Stimulated activated naive CD8-positive, alpha-beta T cell treated with anti-CD3 and anti-CD28 coated beads, Interleukin-15, Interleukin-2, amounts not matched to agents 100 ng/mL and 50 ng/mL, for 24 hours (primary cell): Measurements from ENCODE around the gene GEMIN7.
A peak's percentile ranks its signal among the peaks of the same experiment; 100 is the strongest.

Experiments used
- H3K27ac Mint-ChIP-seq: one replicate; pipeline ENCODE4 v1.8.0; 2021; ENCODE audit warnings: mild to moderate bottlenecking, mixed read lengths
- H3K27me3 Mint-ChIP-seq: one replicate; pipeline ENCODE4 v1.8.0; 2021; ENCODE audit warnings: mixed read lengths
- H3K36me3 Mint-ChIP-seq: one replicate; pipeline ENCODE4 v1.8.0; 2021; ENCODE audit warnings: low read depth, mixed read lengths
- H3K4me1 Mint-ChIP-seq: one replicate; pipeline ENCODE4 v1.8.0; 2021; ENCODE audit warnings: low read depth, mixed read lengths
- H3K4me3 Mint-ChIP-seq: one replicate; pipeline ENCODE4 v1.8.0; 2021; ENCODE audit warnings: mild to moderate bottlenecking, mixed read lengths
- H3K9me3 Mint-ChIP-seq: one replicate; pipeline ENCODE4 v1.8.0; 2021; ENCODE audit warnings: mixed read lengths

The GEMIN7 gene

DNA sequence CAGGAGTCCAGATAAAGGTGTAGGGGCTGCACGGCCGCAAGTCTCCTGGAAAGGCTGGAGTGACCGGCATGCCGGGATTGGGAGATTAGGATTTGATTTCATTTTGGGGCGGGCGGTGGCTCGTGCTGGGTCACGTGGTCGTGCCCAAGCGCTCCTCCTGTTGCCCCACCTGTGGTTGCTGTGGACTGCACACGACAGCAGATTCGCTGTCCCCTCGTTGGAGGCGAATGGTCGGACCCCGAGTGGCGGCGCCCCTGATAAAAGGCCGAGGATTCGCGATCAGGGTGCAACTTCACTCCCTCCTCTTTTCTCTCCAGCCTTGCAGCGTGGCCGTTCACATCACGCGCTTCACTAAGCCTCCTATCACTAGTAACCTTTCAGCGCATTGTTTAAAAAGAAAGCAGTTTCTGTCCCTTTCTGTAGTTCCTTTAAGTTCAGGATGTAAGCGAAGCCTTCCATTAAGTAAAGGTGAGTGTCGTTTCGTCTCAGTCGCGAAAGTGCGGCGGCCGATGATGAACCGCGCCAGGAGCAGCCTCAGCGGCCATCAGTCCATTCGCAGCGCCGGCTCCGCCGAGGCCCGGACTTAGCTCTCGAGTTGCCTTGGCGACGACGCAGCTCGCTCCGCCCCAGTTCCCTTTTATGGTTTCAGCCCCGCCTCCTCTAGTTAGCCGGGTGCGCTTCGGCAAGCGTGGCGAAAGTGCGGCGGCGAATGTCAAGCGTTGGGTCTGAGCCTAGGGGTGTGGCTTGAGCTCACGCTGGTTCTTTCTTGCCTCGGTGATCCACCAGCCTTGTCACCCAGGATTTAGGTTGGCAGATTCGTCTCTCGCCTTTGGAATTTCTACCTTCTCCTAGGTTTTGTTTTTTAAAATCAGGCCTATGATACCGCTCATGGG is 12.2 kb downstream of the GEMIN7 start:
- H3K9me3 Mint-ChIP-seq = peaks cover 3% of the 10 kb centered on the region
- peaks cover 60% of the 10 kb centered on the region for H3K36me3 Mint-ChIP-seq
- H3K4me3 Mint-ChIP-seq = peak overlapping the region; percentile 94
- peak overlapping the region; percentile 92 for H3K27ac Mint-ChIP-seq
- peaks cover 64% of the 10 kb centered on the region for H3K4me1 Mint-ChIP-seq
- H3K27me3 Mint-ChIP-seq = no peaks in the 10 kb centered on the region

DNA sequence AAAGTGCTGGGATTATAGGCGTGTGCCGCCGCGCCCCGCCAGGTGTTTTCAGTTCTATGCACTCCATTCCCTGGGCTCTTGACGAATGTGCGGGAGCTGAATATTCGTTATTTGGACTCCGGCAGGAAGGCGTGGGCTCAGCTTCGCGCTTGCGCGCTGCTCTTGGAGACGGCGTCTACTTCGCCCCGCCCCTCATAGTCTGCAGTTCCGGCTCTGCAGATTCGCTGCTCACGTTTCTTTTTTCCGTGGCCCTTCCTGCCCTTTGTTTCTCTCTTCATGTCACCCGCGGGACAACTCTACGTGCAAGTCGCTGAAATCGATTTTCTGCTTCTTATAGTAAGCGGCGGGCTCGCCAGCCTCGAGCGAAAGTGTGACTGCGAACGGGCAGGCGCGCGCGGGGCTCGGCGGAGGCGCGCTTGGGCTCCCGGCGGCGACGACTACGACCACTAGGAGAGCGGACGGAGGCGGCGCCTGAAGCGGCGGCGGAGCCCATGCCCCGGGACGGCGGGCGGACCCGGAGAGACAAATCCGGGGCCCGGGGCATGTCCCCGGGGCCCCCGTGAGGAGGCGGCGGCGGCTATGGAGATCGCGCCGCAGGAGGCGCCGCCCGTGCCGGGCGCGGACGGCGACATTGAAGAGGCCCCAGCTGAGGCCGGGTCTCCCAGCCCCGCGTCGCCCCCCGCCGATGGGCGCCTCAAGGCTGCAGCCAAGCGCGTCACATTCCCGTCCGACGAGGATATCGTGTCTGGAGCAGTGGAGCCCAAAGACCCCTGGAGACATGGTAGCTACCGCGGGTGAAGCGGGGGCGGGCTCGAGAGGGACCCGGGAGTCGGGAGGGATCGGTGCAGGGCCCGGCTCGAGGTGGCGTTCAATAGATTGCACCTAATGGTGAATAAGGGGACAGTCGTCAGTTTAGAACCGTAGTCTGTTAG is 14.0 kb downstream of the GEMIN7 start, which contains the start of gene PPP1R37:
PPP1R37 (plus strand) TSS at position 433 of the 932 bp plus-strand sequence; CDS start at position 580, 147 bp downstream.
- peak within 1 kb of the TSS; percentile 99 for H3K27ac Mint-ChIP-seq
- no peaks in the 10 kb centered on the region for H3K27me3 Mint-ChIP-seq
- H3K4me3 Mint-ChIP-seq = peak within 1 kb of the TSS; percentile 94
- H3K4me1 Mint-ChIP-seq = peaks cover 66% of the 10 kb centered on the region
- H3K9me3 Mint-ChIP-seq = peaks cover 3% of the 10 kb centered on the region
- H3K36me3 Mint-ChIP-seq = peaks cover 51% of the 10 kb centered on the region

- Mint-ChIP-seq H3K4me3 (peak overlapping the region; percentile 94), H3K27me3 (no peaks in the 10 kb centered on the region), H3K9me3 (peaks cover 3% of the 10 kb centered on the region), H3K36me3 (peaks cover 48% of the 10 kb centered on the region), H3K27ac (peak overlapping the region; percentile 89), H3K4me1 (peaks cover 74% of the 10 kb centered on the region)
Observed at GRCh38 chr19:45094137-45094536, 15.1 kb downstream of the GEMIN7 start.

DNA sequence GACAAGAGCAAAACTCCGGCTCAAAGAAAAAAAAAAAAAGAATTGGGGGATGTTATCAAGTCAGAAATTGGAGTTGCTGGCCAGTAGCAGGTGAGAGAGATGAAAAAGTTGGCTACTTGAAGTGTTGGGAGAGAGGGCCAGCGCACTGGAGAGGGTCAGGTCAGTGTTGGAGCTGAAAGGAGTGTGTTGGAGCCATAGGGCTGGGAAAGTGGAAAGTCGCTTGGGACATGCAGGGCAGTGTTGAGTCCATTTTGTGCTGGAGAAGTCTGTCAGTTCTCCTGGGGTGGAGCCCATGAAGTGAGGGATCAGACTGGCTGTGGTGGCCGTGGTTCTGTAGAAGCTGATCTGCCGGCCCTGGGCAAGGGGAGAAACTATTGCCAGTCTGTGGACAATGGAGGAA is 15.6 kb downstream of the GEMIN7 start:
- peaks cover 76% of the 10 kb centered on the region for H3K4me1 Mint-ChIP-seq

GRCh38 chr19:45095496-45096413 is 16.7 kb downstream of the GEMIN7 start:
- Mint-ChIP-seq H3K36me3 (peaks cover 40% of the 10 kb centered on the region), H3K4me1 (peaks cover 77% of the 10 kb centered on the region), H3K27me3 (no peaks in the 10 kb centered on the region), H3K4me3 (no peak overlapping the region), H3K27ac (peak overlapping the region; percentile 80), H3K9me3 (peaks cover 3% of the 10 kb centered on the region)

More for the DNA sequence above, 15.6 kb downstream of the GEMIN7 start:
- peak overlapping the region; percentile 67 for H3K27ac Mint-ChIP-seq
- no peaks in the 10 kb centered on the region for H3K27me3 Mint-ChIP-seq
- H3K4me3 Mint-ChIP-seq = peak overlapping the region; percentile 94
- H3K9me3 Mint-ChIP-seq = peaks cover 3% of the 10 kb centered on the region
- H3K36me3 Mint-ChIP-seq = peaks cover 47% of the 10 kb centered on the region

DNA sequence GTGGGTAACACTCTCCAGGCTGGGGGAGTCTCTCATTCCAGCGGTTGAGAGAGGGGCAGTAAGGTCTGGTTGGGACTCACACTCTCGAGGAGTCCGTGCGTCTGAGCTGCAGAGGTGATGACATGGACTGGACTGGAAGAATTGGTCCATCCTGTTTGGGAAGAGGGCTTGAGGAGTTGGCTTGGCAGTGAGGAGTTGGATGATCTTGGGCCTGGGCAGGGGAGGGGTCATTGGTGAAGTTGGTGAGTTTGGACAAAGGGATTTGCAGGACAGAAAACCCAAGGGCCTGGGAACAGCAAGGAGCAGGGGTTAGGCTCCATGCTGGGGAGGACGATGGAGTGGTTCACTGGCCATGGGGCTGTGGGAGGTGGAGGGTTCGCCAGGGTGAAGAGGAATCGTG is 17.6 kb downstream of the GEMIN7 start:
- peaks cover 30% of the 10 kb centered on the region for H3K36me3 Mint-ChIP-seq
- peak overlapping the region; percentile 80 for H3K27ac Mint-ChIP-seq
- H3K4me3 Mint-ChIP-seq = no peak overlapping the region
- H3K27me3 Mint-ChIP-seq = no peaks in the 10 kb centered on the region
- H3K4me1 Mint-ChIP-seq = peaks cover 77% of the 10 kb centered on the region
- no peaks in the 10 kb centered on the region for H3K9me3 Mint-ChIP-seq

- peak overlapping the region; percentile 75 for H3K27ac Mint-ChIP-seq
- no peaks in the 10 kb centered on the region for H3K9me3 Mint-ChIP-seq
- peaks cover 75% of the 10 kb centered on the region for H3K4me1 Mint-ChIP-seq
- no peak overlapping the region for H3K4me3 Mint-ChIP-seq
- peaks cover 26% of the 10 kb centered on the region for H3K36me3 Mint-ChIP-seq
- no peaks in the 10 kb centered on the region for H3K27me3 Mint-ChIP-seq
Observed at GRCh38 chr19:45097450-45097775, 18.4 kb downstream of the GEMIN7 start.

DNA sequence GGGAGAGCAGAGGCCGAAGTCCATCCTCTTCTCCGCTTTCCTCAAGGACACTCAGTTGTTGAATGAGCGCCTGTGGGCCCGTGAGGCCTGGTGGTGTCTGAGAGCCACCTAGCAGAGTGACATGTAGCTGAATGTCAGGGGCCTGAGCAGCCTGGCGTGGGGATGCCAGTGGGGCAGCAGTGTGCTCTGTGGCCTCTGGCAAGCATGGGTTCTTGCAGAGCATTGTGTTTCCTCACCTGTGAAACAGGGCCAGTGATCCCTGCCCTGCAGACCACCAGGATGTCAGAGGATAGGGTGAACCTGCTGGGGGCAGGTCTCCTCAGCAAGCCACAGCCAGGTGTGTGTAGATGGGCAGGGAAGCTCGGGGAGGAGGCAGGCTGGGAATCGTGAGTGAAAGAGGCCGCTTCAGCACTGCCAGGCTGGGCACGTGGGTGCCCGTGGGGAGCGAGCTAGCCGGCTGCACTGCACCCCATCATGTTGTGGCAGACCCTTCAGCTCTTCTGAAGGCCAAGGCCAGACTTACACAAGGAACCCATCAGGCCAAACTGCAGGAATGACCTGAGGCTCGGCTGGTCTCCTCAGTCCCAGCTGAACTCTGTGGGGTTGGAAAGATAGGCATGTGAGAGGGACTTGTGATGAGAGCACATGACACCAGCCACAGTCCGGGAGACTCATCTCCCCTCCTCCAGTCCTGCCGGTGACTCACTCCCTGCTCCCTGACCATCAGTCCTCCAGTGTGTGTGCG is 18.9 kb downstream of the GEMIN7 start:
- Mint-ChIP-seq H3K27me3 (no peaks in the 10 kb centered on the region), H3K27ac (peak overlapping the region; percentile 75), H3K9me3 (no peaks in the 10 kb centered on the region), H3K4me1 (peaks cover 75% of the 10 kb centered on the region), H3K36me3 (peaks cover 26% of the 10 kb centered on the region), H3K4me3 (no peak overlapping the region)

GRCh38 chr19:45098521-45099466 is 19.7 kb downstream of the GEMIN7 start:
- Mint-ChIP-seq H3K36me3 (peaks cover 22% of the 10 kb centered on the region), H3K4me1 (peaks cover 78% of the 10 kb centered on the region), H3K27me3 (no peaks in the 10 kb centered on the region), H3K4me3 (no peak overlapping the region), H3K27ac (no peak overlapping the region), H3K9me3 (no peaks in the 10 kb centered on the region)

GRCh38 chr19:45099467-45100191 is 20.6 kb downstream of the GEMIN7 start:
- H3K27me3 Mint-ChIP-seq = no peaks in the 10 kb centered on the region
- peaks cover 78% of the 10 kb centered on the region for H3K4me1 Mint-ChIP-seq

DNA sequence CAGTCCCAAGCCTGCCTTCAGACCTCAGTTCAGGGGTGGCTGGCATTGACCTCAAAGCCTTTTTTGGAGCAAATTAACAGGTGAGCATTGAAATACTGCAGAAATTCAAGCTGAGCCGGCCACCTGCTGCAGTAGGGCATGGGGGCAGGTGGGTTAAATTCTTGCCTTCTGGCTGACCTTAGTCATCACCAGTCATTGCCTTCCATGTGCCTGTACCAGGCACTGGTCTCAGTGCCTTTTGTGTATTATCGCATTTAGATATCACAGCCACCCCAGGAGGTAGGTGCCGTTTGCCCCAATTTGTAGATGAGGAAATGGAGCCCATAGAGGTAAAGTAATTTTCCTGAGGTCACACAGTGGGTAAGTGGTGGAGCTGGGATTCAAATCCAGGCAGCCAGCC is 21.1 kb downstream of the GEMIN7 start:
- no peaks in the 10 kb centered on the region for H3K27me3 Mint-ChIP-seq
- no peak overlapping the region for H3K4me3 Mint-ChIP-seq
- peaks cover 12% of the 10 kb centered on the region for H3K36me3 Mint-ChIP-seq
- peaks cover 80% of the 10 kb centered on the region for H3K4me1 Mint-ChIP-seq
- H3K27ac Mint-ChIP-seq = no peak overlapping the region
- H3K9me3 Mint-ChIP-seq = no peaks in the 10 kb centered on the region

More at GRCh38 chr19:45099467-45100191, 20.6 kb downstream of the GEMIN7 start:
- H3K36me3 Mint-ChIP-seq = peaks cover 15% of the 10 kb centered on the region
- no peak overlapping the region for H3K4me3 Mint-ChIP-seq
- H3K9me3 Mint-ChIP-seq = no peaks in the 10 kb centered on the region
- no peak overlapping the region for H3K27ac Mint-ChIP-seq

- Mint-ChIP-seq H3K4me3 (no peak overlapping the region), H3K27me3 (no peaks in the 10 kb centered on the region), H3K9me3 (no peaks in the 10 kb centered on the region), H3K36me3 (peaks cover 11% of the 10 kb centered on the region), H3K4me1 (peaks cover 79% of the 10 kb centered on the region), H3K27ac (no peak overlapping the region)
Observed at GRCh38 chr19:45100846-45101252, 21.8 kb downstream of the GEMIN7 start.
